LNCAP (cell line): Measurements from ENCODE around the gene KDM4C.

Experiments
- CTCF ChIP-seq: fragments of 450-650 bp; IDR thresholded peaks from 2 replicates; pipeline ENCODE4 v1.5.1; 2017; ENCODE audit warnings: mild to moderate bottlenecking

The KDM4C gene

GRCh38 chr9:6757456-6758247 is at the start of gene KDM4C:
KDM4C (plus strand) TSS chr9:6757973; CDS start chr9:6792989, 35,016 bp downstream.
- TF ChIP-seq CTCF: no peak

- no peak for TF ChIP-seq CTCF
These were observed 49.0 kb upstream of the KDM4C start for GRCh38 chr9:6708732-6709131.

GRCh38 chr9:6711403-6711802 is 46.4 kb upstream of the KDM4C start:
- no peak for TF ChIP-seq CTCF

- no peak for TF ChIP-seq CTCF
These were observed 45.7 kb upstream of the KDM4C start for GRCh38 chr9:6712041-6712440.

GRCh38 chr9:6714176-6714575 is 43.6 kb upstream of the KDM4C start:
- no peak for TF ChIP-seq CTCF

- no peak for TF ChIP-seq CTCF
These were observed 41.8 kb upstream of the KDM4C start for GRCh38 chr9:6715755-6716643.

- no peak for TF ChIP-seq CTCF
These were observed 41.0 kb upstream of the KDM4C start for GRCh38 chr9:6716766-6717165.
